Activated gamma-delta T cell (primary cell): Measurements from ENCODE around the gene SMIM1.

Experiments used
- DNase-seq: peaks from one replicate; lab custom pipeline; 2025; lab: John Stamatoyannopoulos, UW

The SMIM1 gene

DNA sequence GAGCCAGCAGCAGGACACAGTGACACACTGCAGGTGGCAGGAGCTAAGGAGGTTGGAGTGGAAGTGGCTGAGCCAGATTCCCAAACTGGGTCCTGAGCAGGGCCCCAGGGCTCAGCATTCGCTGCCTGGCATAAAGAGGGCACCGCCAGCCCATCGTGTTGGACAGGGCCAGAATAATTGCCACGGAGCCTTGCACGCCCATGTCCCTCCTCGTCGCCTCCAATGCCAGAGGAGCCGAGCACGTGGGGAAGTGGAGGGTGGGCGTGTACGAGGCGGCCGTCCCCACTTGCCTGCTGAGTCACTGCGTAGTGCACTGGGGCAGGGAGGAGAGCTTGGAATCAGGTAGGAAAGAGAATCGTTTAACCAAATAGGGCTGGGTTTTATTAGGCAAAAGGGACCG is 49.9 kb downstream of the SMIM1 start:
- DNase-seq, result no peak

- no peak for DNase-seq
Observed at GRCh38 chr1:3824650-3825049, 52.1 kb downstream of the SMIM1 start.

DNA sequence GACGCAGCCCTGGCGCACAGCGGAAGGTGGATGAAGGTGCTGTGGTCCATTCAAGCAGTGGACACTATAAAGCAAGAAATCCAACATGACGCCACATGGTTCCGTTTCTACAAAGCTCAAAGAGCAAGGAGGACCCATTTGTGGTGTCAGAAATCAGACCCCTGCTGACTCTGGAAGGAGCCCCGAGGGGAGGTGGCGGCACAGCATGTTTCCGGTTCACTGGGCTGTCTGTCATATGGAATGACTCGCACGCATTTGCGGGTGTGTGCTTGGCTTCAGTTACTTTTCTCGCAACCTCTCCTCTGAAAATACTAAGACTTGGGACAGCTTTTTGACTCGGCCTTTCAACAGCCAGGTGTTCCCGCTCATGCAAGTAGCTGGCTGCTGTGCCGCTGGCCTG is 52.8 kb downstream of the SMIM1 start:
- no peak for DNase-seq
